ENCODE results near the gene MAMLD1. TPM values are rescaled to one million over a fixed set of nuclear protein-coding genes. Genes with fewer than 3 reads are reported as not detected.

The MAMLD1 gene
- total RNA-seq, 1 donor: 3.3 TPM

GRCh38 chrX:150465326-150465725 is 102.2 kb downstream of the MAMLD1 start:
- H4K20me1 ChIP-seq (ENCODE audit: insufficient read depth, low read length): no peaks in the 10 kb centered on the region
- no peaks in the 10 kb centered on the region for H3K27me3 ChIP-seq (ENCODE audit: insufficient read depth, low read length)
- H3K4me1 ChIP-seq (ENCODE audit: insufficient read depth, low read length): no peaks in the 10 kb centered on the region
- H2AFZ ChIP-seq (ENCODE audit: low read length): no peak overlapping the region
- no peak for DNase-seq (ENCODE audit: insufficient read length, low spot score, missing footprints)
- TF ChIP-seq CTCF (IDR thresholded peaks at IDR 0.05; ENCODE audit: extremely low read depth, low read depth, low read length): no peak
- H3K36me3 ChIP-seq (ENCODE audit: insufficient read depth, low read length): no peaks in the 10 kb centered on the region
- no peaks in the 10 kb centered on the region for H3K9me3 ChIP-seq (ENCODE audit: low read depth, low read length)
- H3K4me3 ChIP-seq (ENCODE audit: insufficient read depth, low read length): no peak overlapping the region
- H3K4me2 ChIP-seq (ENCODE audit: insufficient read depth, low read length): no peak overlapping the region
- no peaks in the 10 kb centered on the region for H3K79me2 ChIP-seq (ENCODE audit: insufficient read depth, low read length)
- H3K27ac ChIP-seq (ENCODE audit: low read depth, low read length): no peak overlapping the region

- Histone ChIP-seq H3K4me2 (ENCODE audit: insufficient read depth, low read length) (no peak overlapping the region), H4K20me1 (ENCODE audit: insufficient read depth, low read length) (no peaks in the 10 kb centered on the region), H3K27ac (ENCODE audit: low read depth, low read length) (no peak overlapping the region), H3K4me3 (ENCODE audit: insufficient read depth, low read length) (no peak overlapping the region), H3K9me3 (ENCODE audit: low read depth, low read length) (no peaks in the 10 kb centered on the region), H2AFZ (ENCODE audit: low read length) (no peak overlapping the region), H3K4me1 (ENCODE audit: insufficient read depth, low read length) (no peaks in the 10 kb centered on the region), H3K36me3 (ENCODE audit: insufficient read depth, low read length) (no peaks in the 10 kb centered on the region), H3K79me2 (ENCODE audit: insufficient read depth, low read length) (no peaks in the 10 kb centered on the region), H3K27me3 (ENCODE audit: insufficient read depth, low read length) (no peaks in the 10 kb centered on the region)
- no peak for TF ChIP-seq CTCF (IDR thresholded peaks at IDR 0.05; ENCODE audit: extremely low read depth, low read depth, low read length)
- DNase-seq (ENCODE audit: insufficient read length, low spot score, missing footprints): no peak
Measured at GRCh38 chrX:150465881-150466775, 103.0 kb downstream of the MAMLD1 start.

GRCh38 chrX:150472306-150472705 is 109.2 kb downstream of the MAMLD1 start:
- H3K36me3 ChIP-seq (ENCODE audit: insufficient read depth, low read length): no peaks in the 10 kb centered on the region
- H3K4me3 ChIP-seq (ENCODE audit: insufficient read depth, low read length): no peak overlapping the region
- H2AFZ ChIP-seq (ENCODE audit: low read length): no peak overlapping the region
- H3K9me3 ChIP-seq (ENCODE audit: low read depth, low read length): no peaks in the 10 kb centered on the region
- H3K4me2 ChIP-seq (ENCODE audit: insufficient read depth, low read length): no peak overlapping the region
- H4K20me1 ChIP-seq (ENCODE audit: insufficient read depth, low read length): no peaks in the 10 kb centered on the region
- no peaks in the 10 kb centered on the region for H3K79me2 ChIP-seq (ENCODE audit: insufficient read depth, low read length)
- no peaks in the 10 kb centered on the region for H3K27me3 ChIP-seq (ENCODE audit: insufficient read depth, low read length)
- DNase-seq (ENCODE audit: insufficient read length, low spot score, missing footprints): no peak
- H3K27ac ChIP-seq (ENCODE audit: low read depth, low read length): no peak overlapping the region
- peaks cover 7% of the 10 kb centered on the region for H3K4me1 ChIP-seq (ENCODE audit: insufficient read depth, low read length)
- TF ChIP-seq CTCF (IDR thresholded peaks at IDR 0.05; ENCODE audit: extremely low read depth, low read depth, low read length): no peak

- Histone ChIP-seq H2AFZ (ENCODE audit: low read length) (no peak overlapping the region), H3K36me3 (ENCODE audit: insufficient read depth, low read length) (no peaks in the 10 kb centered on the region), H3K27ac (ENCODE audit: low read depth, low read length) (no peak overlapping the region), H3K79me2 (ENCODE audit: insufficient read depth, low read length) (no peaks in the 10 kb centered on the region), H3K4me1 (ENCODE audit: insufficient read depth, low read length) (peaks cover 7% of the 10 kb centered on the region), H3K4me3 (ENCODE audit: insufficient read depth, low read length) (no peak overlapping the region), H3K4me2 (ENCODE audit: insufficient read depth, low read length) (no peak overlapping the region), H3K9me3 (ENCODE audit: low read depth, low read length) (no peaks in the 10 kb centered on the region), H3K27me3 (ENCODE audit: insufficient read depth, low read length) (no peaks in the 10 kb centered on the region), H4K20me1 (ENCODE audit: insufficient read depth, low read length) (no peaks in the 10 kb centered on the region)
- DNase-seq (ENCODE audit: insufficient read length, low spot score, missing footprints): no peak
- TF ChIP-seq CTCF (IDR thresholded peaks at IDR 0.05; ENCODE audit: extremely low read depth, low read depth, low read length): no peak
Measured at GRCh38 chrX:150473371-150473770, 110.3 kb downstream of the MAMLD1 start.

Data from osteoblast (primary cell).